Measurements from ENCODE around the gene SLC17A2.

The SLC17A2 gene

GRCh38 chr6:25875926-25876602, 54.4 kb downstream of the SLC17A2 start:
- no peak for TF ChIP-seq CTCF (conservative IDR thresholded peaks at IDR 0.05; ENCODE audit: low read depth, low read length)
- DNase-seq (ENCODE audit: low read depth) = peak; percentile 13
- H3K4me3 ChIP-seq (ENCODE audit: low read depth, low read length) = no peak overlapping the region

GRCh38 chr6:25875563-25875905, 55.0 kb downstream of the SLC17A2 start:
- no peak overlapping the region for H3K4me3 ChIP-seq (ENCODE audit: low read depth, low read length)
- no peak for DNase-seq (ENCODE audit: low read depth)
- TF ChIP-seq CTCF (conservative IDR thresholded peaks at IDR 0.05; ENCODE audit: low read depth, low read length) = no peak

GRCh38 chr6:25874822-25875562, 55.5 kb downstream of the SLC17A2 start:
- no peak overlapping the region for H3K4me3 ChIP-seq (ENCODE audit: low read depth, low read length)
- no peak for DNase-seq (ENCODE audit: low read depth)
- no peak for TF ChIP-seq CTCF (conservative IDR thresholded peaks at IDR 0.05; ENCODE audit: low read depth, low read length)

GRCh38 chr6:25874118-25874517, 56.4 kb downstream of the SLC17A2 start, which contains the start of gene SLC17A3:
Gene SLC17A3 (minus strand): TSS chr6:25874243. CDS start chr6:25868387, 5,856 bp downstream.
- DNase-seq (ENCODE audit: low read depth) = no peak
- H3K4me3 ChIP-seq (ENCODE audit: low read depth, low read length) = no peak within 1 kb of the TSS
- no peak for TF ChIP-seq CTCF (conservative IDR thresholded peaks at IDR 0.05; ENCODE audit: low read depth, low read length)

- no peak for TF ChIP-seq CTCF (conservative IDR thresholded peaks at IDR 0.05; ENCODE audit: low read depth, low read length)
- no peak overlapping the region for H3K4me3 ChIP-seq (ENCODE audit: low read depth, low read length)
- DNase-seq (ENCODE audit: low read depth) = no peak
Observed at GRCh38 chr6:25872814-25873213, 57.7 kb downstream of the SLC17A2 start.

- no peak for TF ChIP-seq CTCF (conservative IDR thresholded peaks at IDR 0.05; ENCODE audit: low read depth, low read length)
- no peak overlapping the region for H3K4me3 ChIP-seq (ENCODE audit: low read depth, low read length)
- no peak for DNase-seq (ENCODE audit: low read depth)
Observed at GRCh38 chr6:25869840-25870239, 60.7 kb downstream of the SLC17A2 start.
